HG03066 (cell line): ENCODE results near the gene ANK3.

Experiments used
- ATAC-seq: cut with Tn5 transposase; IDR thresholded peaks from one replicate; pipeline ENCODE4 v1.9.1; 2021; ENCODE audit warnings: low read depth; ENCODE audit not compliant: unreplicated experiment

The ANK3 gene

GRCh38 chr10:60114765-60115586 is 274.7 kb downstream of the ANK3 start:
- peak; percentile 78 for ATAC-seq

- no peak for ATAC-seq
Observed at GRCh38 chr10:60110739-60111138, 278.9 kb downstream of the ANK3 start.

GRCh38 chr10:60107308-60107976 is 282.2 kb downstream of the ANK3 start:
- no peak for ATAC-seq

- ATAC-seq = no peak
Observed at GRCh38 chr10:60105295-60105695, 284.4 kb downstream of the ANK3 start.

GRCh38 chr10:60101821-60102220 is 287.9 kb downstream of the ANK3 start:
- no peak for ATAC-seq

GRCh38 chr10:60099998-60100747 is 289.5 kb downstream of the ANK3 start:
- no peak for ATAC-seq

- no peak for ATAC-seq
Observed at GRCh38 chr10:60098677-60099601, 290.7 kb downstream of the ANK3 start.

- ATAC-seq = peak; percentile 88
Observed at GRCh38 chr10:60096761-60097513, 292.7 kb downstream of the ANK3 start.

GRCh38 chr10:60093317-60093716 is 296.4 kb downstream of the ANK3 start:
- no peak for ATAC-seq

GRCh38 chr10:60086862-60087261 is 302.8 kb downstream of the ANK3 start:
- peak; percentile 77 for ATAC-seq

GRCh38 chr10:60086421-60086820 is 303.3 kb downstream of the ANK3 start:
- ATAC-seq = no peak

- ATAC-seq = no peak
Observed at GRCh38 chr10:60082744-60083344, 306.8 kb downstream of the ANK3 start.

- ATAC-seq = no peak
Observed at GRCh38 chr10:60082341-60082740, 307.3 kb downstream of the ANK3 start.

- ATAC-seq = peak; percentile 88
Observed at GRCh38 chr10:60073781-60074656, 315.7 kb downstream of the ANK3 start.

GRCh38 chr10:60073397-60073780 is 316.3 kb downstream of the ANK3 start:
- no peak for ATAC-seq

- no peak for ATAC-seq
Observed at GRCh38 chr10:60069311-60069710, 320.4 kb downstream of the ANK3 start.

- no peak for ATAC-seq
Observed at GRCh38 chr10:60050366-60050765, 339.3 kb downstream of the ANK3 start.

GRCh38 chr10:60048091-60048501 is 341.6 kb downstream of the ANK3 start:
- ATAC-seq = no peak
